K562 (cell line): Measurements from ENCODE around the gene EXOSC2. TPM values are rescaled to one million over a fixed set of nuclear protein-coding genes. Genes with fewer than 3 reads are reported as not detected.
A peak's percentile ranks its signal among the peaks of the same experiment; 100 is the strongest.

ENCODE experiments used
- CAMTA2 ChIP-seq: fragments of 250-450 bp; sonication (Bioruptor Pico); conservative IDR thresholded peaks from 2 replicates; pipeline ENCODE4 v1.5.1; 2022
- HNRNPLL ChIP-seq: fragments of 200-400 bp; formaldehyde crosslinking; IDR thresholded peaks from 2 replicates; pipeline ENCODE4 v1.6.1; 2017; ENCODE audit warnings: low read length, low read depth, mild to moderate bottlenecking; ENCODE audit not compliant: poor library complexity, severe bottlenecking
- MTA2 ChIP-seq: fragments of 450-650 bp; IDR thresholded peaks from 2 replicates; pipeline ENCODE4 v1.6.1; 2016; ENCODE audit warnings: low read depth
- MXI1 ChIP-seq: IDR thresholded peaks from 2 replicates; pipeline ENCODE4 v1.6.1; 2011; ENCODE audit warnings: low read depth, mild to moderate bottlenecking, improper control_type of control experiment, low read length
- NFXL1 ChIP-seq: fragments of 450-650 bp; formaldehyde crosslinking; IDR thresholded peaks from 2 replicates; pipeline ENCODE4 v1.4.0; 2021; ENCODE audit warnings: mild to moderate bottlenecking
- POLR2B ChIP-seq: fragments of 450-650 bp; IDR thresholded peaks from 2 replicates; pipeline ENCODE4 v1.6.1; 2018; ENCODE audit warnings: low read depth; ENCODE audit not compliant: partially characterized antibody
- RAD21 ChIP-seq, 2 experiments: fragments of 250-450 bp in 1 of 2; fragments of 450-650 bp in 1 of 2; sonication (Bioruptor Pico) in 1 of 2; formaldehyde crosslinking in 1 of 2; IDR thresholded peaks in 1 of 2; conservative IDR thresholded peaks in 1 of 2; 2 replicates each; pipeline versions ENCODE4 v1.4.0 to v1.8.0; 2020 to 2022; ENCODE audit warnings: mild to moderate bottlenecking in 2 of 2, moderate library complexity in 1 of 2
- SIRT6 ChIP-seq: IDR thresholded peaks from one replicate; pipeline ENCODE4 v1.6.1; 2012; ENCODE audit warnings: low read depth, mild to moderate bottlenecking, control low read depth, inconsistent platforms, low read length, moderate library complexity
- SMARCC2 ChIP-seq: fragments of 450-650 bp; IDR thresholded peaks from 2 replicates; pipeline ENCODE4 v1.6.1; 2017; ENCODE audit warnings: antibody characterized with exemption, moderate library complexity, mild to moderate bottlenecking, low read depth
- SP2 ChIP-seq: IDR thresholded peaks from 2 replicates; pipeline ENCODE4 v1.6.1; 2011; ENCODE audit warnings: mild to moderate bottlenecking, low read depth, low read length, moderate library complexity; ENCODE audit not compliant: poor library complexity, severe bottlenecking; ENCODE audit errors: extremely low read depth
- ZC3H8 ChIP-seq: fragments of 450-650 bp; IDR thresholded peaks from 2 replicates; pipeline ENCODE4 v1.6.1; 2017
- ZNF212 ChIP-seq: fragments of 450-650 bp; formaldehyde crosslinking; IDR thresholded peaks from 2 replicates; pipeline ENCODE4 v1.4.0; 2020; ENCODE audit warnings: mild to moderate bottlenecking
- ZNF347 ChIP-seq: fragments of 450-650 bp; formaldehyde crosslinking; IDR thresholded peaks from 2 replicates; pipeline ENCODE4 v1.4.0; 2020; ENCODE audit warnings: low read depth, mild to moderate bottlenecking, moderate library complexity
- polyA plus RNA-seq, 8 experiments: library from polyadenylated mRNA; depleted of rRNA in 4 of 8; stranded (reverse) in 5 of 8; unstranded in 3 of 8; fragments of >200 nt; fragmentation: Nextera tagmentation in 2 of 8; fragmentation: Illumina TruSeq in 1 of 8; extraction: Ambion mirVana in 2 of 8; extraction: Trizol in 1 of 8; gene quantifications; 2 replicates each; pipeline versions ENCODE4 v1.2.1 to v1.2.3, GENCODE V29; 2011 to 2014; ENCODE audit warnings: inconsistent platforms in 1 of 8, missing spikeins in 1 of 8
- total RNA-seq, 7 experiments: library from RNA; depleted of rRNA in 6 of 7; stranded (reverse); fragments of >200 nt in 6 of 7; fragmentation: Illumina TruSeq in 2 of 7; extraction: Trizol in 2 of 7; gene quantifications; 2 replicates each; pipeline versions ENCODE4 v1.2.1 to v1.2.3, GENCODE V29; 2011 to 2021; ENCODE audit warnings: low replicate concordance in 1 of 7
- TF ChIP-seq, protein P1 (sequence below): fragments of 450-650 bp; conservative IDR thresholded peaks from 2 replicates; pipeline ENCODE4 v1.6.1; 2016; ENCODE audit warnings: missing genetic modification characterization, low read depth, mild to moderate bottlenecking, missing compliant biosample characterization, moderate library complexity
- TF ChIP-seq, protein P2 (sequence below): fragments of 450-650 bp; IDR thresholded peaks from 2 replicates; pipeline ENCODE4 v1.6.1; 2016; ENCODE audit warnings: low read depth
- TF ChIP-seq, protein P3 (sequence below): sonication (generic); formaldehyde crosslinking; IDR thresholded peaks from 2 replicates; pipeline ENCODE4 v1.8.1; 2023; ENCODE audit warnings: mild to moderate bottlenecking, missing genetic modification reagents

EXOSC2 gene
- total and polyA plus RNA-seq, 9 of the 15 experiments (the other 6 are each of a cell fraction or from before 2014, with no cell fraction given), result 46.0 to 101 (median 77.6) TPM

DNA sequence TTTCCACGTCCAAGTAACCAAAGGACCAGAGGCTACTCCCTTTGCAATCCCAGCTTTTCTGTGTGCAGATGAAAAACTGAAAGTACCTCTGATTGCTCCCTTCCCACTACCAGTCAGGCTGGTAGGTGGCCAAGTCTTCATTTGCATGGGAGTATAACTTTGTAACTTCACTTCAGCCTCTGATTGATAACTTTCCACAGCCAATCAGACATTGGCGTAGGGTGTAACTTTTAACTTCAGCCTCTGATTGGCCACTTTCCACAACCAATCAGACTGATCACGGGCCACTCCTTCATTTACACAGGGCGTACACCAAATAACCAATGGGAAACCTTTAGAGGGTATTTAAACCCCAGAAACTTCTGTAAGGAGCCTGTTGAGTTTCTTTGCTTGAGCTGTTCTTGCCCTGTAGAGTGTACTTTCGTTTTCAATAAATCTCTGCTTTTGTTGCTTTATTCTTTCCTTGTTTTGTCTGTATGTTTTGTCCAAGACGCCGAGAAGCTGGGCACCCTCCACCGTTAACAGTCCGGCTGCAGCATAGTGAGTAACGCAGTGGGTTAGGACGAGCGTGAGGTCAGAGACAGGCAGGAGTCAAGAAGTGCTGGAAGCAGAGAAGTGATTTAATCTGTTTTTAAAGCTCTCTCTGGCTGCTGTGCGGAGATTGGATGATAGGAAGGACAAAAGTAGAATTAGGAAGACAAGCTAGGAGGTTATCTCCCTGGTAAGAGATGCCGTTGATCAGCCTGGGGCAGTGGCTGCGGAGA lies 3.5 kb upstream of the EXOSC2 start (continued):
- TF ChIP-seq, protein P1, sequence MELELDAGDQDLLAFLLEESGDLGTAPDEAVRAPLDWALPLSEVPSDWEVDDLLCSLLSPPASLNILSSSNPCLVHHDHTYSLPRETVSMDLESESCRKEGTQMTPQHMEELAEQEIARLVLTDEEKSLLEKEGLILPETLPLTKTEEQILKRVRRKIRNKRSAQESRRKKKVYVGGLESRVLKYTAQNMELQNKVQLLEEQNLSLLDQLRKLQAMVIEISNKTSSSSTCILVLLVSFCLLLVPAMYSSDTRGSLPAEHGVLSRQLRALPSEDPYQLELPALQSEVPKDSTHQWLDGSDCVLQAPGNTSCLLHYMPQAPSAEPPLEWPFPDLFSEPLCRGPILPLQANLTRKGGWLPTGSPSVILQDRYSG, result no peak
- TF ChIP-seq ZNF347 (CRISPR knock-in tag), result no peak
- TF ChIP-seq, protein P2, sequence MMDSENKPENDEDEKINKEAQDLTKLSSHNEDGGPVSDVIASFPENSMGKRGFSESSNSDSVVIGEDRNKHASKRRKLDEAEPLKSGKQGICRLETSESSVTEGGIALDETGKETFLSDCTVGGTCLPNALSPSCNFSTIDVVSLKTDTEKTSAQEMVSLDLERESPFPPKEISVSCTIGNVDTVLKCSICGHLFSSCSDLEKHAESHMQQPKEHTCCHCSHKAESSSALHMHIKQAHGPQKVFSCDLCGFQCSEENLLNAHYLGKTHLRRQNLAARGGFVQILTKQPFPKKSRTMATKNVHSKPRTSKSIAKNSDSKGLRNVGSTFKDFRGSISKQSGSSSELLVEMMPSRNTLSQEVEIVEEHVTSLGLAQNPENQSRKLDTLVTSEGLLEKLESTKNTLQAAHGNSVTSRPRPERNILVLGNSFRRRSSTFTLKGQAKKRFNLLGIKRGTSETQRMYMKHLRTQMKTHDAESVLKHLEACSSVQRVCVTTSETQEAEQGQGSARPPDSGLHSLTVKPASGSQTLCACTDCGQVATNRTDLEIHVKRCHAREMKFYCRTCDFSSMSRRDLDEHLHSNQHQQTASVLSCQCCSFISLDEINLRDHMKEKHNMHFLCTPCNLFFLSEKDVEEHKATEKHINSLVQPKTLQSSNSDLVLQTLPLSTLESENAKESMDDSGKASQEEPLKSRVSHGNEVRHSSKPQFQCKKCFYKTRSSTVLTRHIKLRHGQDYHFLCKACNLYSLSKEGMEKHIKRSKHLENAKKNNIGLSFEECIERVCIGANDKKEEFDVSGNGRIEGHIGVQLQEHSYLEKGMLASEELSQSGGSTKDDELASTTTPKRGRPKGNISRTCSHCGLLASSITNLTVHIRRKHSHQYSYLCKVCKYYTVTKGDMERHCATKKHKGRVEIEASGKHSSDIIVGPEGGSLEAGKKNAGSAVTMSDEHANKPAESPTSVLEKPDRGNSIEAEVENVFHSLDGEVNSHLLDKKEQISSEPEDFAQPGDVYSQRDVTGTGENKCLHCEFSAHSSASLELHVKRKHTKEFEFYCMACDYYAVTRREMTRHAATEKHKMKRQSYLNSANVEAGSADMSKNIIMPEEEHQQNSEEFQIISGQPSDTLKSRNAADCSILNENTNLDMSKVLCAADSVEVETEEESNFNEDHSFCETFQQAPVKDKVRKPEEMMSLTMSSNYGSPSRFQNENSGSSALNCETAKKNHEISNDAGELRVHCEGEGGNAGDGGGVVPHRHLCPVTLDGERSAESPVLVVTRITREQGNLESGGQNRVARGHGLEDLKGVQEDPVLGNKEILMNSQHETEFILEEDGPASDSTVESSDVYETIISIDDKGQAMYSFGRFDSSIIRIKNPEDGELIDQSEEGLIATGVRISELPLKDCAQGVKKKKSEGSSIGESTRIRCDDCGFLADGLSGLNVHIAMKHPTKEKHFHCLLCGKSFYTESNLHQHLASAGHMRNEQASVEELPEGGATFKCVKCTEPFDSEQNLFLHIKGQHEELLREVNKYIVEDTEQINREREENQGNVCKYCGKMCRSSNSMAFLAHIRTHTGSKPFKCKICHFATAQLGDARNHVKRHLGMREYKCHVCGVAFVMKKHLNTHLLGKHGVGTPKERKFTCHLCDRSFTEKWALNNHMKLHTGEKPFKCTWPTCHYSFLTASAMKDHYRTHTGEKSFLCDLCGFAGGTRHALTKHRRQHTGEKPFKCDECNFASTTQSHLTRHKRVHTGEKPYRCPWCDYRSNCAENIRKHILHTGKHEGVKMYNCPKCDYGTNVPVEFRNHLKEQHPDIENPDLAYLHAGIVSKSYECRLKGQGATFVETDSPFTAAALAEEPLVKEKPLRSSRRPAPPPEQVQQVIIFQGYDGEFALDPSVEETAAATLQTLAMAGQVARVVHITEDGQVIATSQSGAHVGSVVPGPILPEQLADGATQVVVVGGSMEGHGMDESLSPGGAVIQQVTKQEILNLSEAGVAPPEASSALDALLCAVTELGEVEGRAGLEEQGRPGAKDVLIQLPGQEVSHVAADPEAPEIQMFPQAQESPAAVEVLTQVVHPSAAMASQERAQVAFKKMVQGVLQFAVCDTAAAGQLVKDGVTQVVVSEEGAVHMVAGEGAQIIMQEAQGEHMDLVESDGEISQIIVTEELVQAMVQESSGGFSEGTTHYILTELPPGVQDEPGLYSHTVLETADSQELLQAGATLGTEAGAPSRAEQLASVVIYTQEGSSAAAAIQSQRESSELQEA, result no peak
- TF ChIP-seq SP2, result peak; percentile 28
- no peak for TF ChIP-seq SMARCC2
- TF ChIP-seq MTA2, result no peak
- no peak for TF ChIP-seq CAMTA2 (CRISPR knock-in tag)
- no peak for TF ChIP-seq HNRNPLL
- no peak for TF ChIP-seq NFXL1 (CRISPR knock-in tag)
- TF ChIP-seq SIRT6, result no peak
- TF ChIP-seq, protein P3, sequence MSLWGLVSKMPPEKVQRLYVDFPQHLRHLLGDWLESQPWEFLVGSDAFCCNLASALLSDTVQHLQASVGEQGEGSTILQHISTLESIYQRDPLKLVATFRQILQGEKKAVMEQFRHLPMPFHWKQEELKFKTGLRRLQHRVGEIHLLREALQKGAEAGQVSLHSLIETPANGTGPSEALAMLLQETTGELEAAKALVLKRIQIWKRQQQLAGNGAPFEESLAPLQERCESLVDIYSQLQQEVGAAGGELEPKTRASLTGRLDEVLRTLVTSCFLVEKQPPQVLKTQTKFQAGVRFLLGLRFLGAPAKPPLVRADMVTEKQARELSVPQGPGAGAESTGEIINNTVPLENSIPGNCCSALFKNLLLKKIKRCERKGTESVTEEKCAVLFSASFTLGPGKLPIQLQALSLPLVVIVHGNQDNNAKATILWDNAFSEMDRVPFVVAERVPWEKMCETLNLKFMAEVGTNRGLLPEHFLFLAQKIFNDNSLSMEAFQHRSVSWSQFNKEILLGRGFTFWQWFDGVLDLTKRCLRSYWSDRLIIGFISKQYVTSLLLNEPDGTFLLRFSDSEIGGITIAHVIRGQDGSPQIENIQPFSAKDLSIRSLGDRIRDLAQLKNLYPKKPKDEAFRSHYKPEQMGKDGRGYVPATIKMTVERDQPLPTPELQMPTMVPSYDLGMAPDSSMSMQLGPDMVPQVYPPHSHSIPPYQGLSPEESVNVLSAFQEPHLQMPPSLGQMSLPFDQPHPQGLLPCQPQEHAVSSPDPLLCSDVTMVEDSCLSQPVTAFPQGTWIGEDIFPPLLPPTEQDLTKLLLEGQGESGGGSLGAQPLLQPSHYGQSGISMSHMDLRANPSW (CRISPR knock-in tag), result no peak
- 0 out of 2 replicates have a peak, but pooled peaks have one; percentile 63 for TF ChIP-seq MXI1
- TF ChIP-seq ZC3H8, result no peak
- no peak for TF ChIP-seq ZNF212 (CRISPR knock-in tag)
- no peak for TF ChIP-seq RAD21 (CRISPR knock-in tag; conservative IDR thresholded peaks at IDR 0.05 in 1 of 2, IDR thresholded peaks at IDR 0.05 in 1 of 2)
- TF ChIP-seq POLR2B, result peak; percentile 57
